Activated T-helper 2 cell treated with anti-CD3 and anti-CD28 coated beads, Interferon-gamma antibody, Interleukin-2, Interleukin-4, amounts not matched to agents 10 μg/mL and 5 μg/mL and 100 μg/mL, durations not matched to agents 14 hours and 24 hours and 36 hours (primary cell): ENCODE results near the gene GDPD5. TPM values are rescaled to one million over a fixed set of nuclear protein-coding genes. Genes with fewer than 3 reads are reported as not detected.
A peak's percentile ranks its signal among the peaks of the same experiment; 100 is the strongest.

Experiments used
- DNase-seq: peaks from one replicate; pipeline ENCODE4 v3.0.0; 2021; ENCODE audit warnings: low spot score
- H3K27ac Mint-ChIP-seq: one replicate; pipeline ENCODE4 v1.8.0; 2021; ENCODE audit warnings: mixed read lengths
- H3K27me3 Mint-ChIP-seq: one replicate; pipeline ENCODE4 v1.8.0; 2021; ENCODE audit warnings: low read depth, mixed read lengths
- H3K36me3 Mint-ChIP-seq: one replicate; pipeline ENCODE4 v1.8.0; 2021; ENCODE audit warnings: low read depth, mixed read lengths
- H3K4me1 Mint-ChIP-seq: one replicate; pipeline ENCODE4 v1.8.0; 2021; ENCODE audit warnings: low read depth, mixed read lengths
- H3K4me3 Mint-ChIP-seq: one replicate; pipeline ENCODE4 v1.8.0; 2021; ENCODE audit warnings: low read depth, mild to moderate bottlenecking, moderate library complexity, mixed read lengths
- H3K9me3 Mint-ChIP-seq: one replicate; pipeline ENCODE4 v1.8.0; 2021; ENCODE audit warnings: mixed read lengths
- intact Hi-C: fragments of 100-400 bp; cut with micrococcal nuclease; formaldehyde crosslinking; loops from one replicate; pipeline ENCODE4 v1.15.1; 2023
- total RNA-seq: library from RNA; stranded (reverse); gene quantifications from 2 replicates; pipeline ENCODE4 v1.2.3, GENCODE V29; 2022

Gene GDPD5
- total RNA-seq, 1 donor from 2014 or later: 14.9 TPM

- H3K4me3 Mint-ChIP-seq: no peak overlapping the region
- intact Hi-C loops: no loop called here
- peaks cover 1% of the 10 kb centered on the region for H3K27me3 Mint-ChIP-seq
- H3K27ac Mint-ChIP-seq: no peak overlapping the region
- DNase-seq: no peak
- H3K4me1 Mint-ChIP-seq: peaks cover 20% of the 10 kb centered on the region
- H3K36me3 Mint-ChIP-seq: no peaks in the 10 kb centered on the region
- H3K9me3 Mint-ChIP-seq: no peaks in the 10 kb centered on the region
Measured at GRCh38 chr11:75509020-75509720, 16.6 kb downstream of the GDPD5 start.

GRCh38 chr11:75508051-75508561 lies 17.6 kb downstream of the GDPD5 start:
- intact Hi-C loops: no loop called here
- Mint-ChIP-seq H3K27ac (peak overlapping the region; percentile 85), H3K4me1 (peaks cover 20% of the 10 kb centered on the region), H3K27me3 (peaks cover 1% of the 10 kb centered on the region), H3K36me3 (no peaks in the 10 kb centered on the region), H3K9me3 (no peaks in the 10 kb centered on the region), H3K4me3 (no peak overlapping the region)
- peak; percentile 45 for DNase-seq

DNA sequence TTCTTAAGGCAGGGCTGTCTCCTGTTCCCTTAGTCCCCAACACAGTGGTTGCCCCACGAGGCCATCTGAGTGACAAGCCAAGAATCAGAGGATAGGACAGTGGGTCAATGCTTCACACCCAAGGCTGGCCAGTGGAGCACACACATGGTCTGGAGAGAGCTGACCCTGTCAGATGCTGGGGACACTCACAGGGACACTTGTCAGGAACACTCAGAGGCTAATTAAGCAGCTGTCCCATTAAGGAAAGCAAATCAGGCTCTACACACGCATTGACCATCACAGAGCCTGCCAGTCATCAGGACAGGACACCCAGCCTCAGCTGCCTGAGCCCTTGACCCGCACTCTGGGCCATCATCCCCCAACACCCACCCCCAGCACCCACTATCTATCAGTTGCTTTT lies 18.2 kb downstream of the GDPD5 start:
- Mint-ChIP-seq H3K4me1 (peaks cover 20% of the 10 kb centered on the region), H3K4me3 (no peak overlapping the region), H3K36me3 (no peaks in the 10 kb centered on the region), H3K27ac (peak overlapping the region; percentile 85), H3K9me3 (no peaks in the 10 kb centered on the region), H3K27me3 (peaks cover 1% of the 10 kb centered on the region)
- intact Hi-C loops: no loop called here
- no peak for DNase-seq

DNA sequence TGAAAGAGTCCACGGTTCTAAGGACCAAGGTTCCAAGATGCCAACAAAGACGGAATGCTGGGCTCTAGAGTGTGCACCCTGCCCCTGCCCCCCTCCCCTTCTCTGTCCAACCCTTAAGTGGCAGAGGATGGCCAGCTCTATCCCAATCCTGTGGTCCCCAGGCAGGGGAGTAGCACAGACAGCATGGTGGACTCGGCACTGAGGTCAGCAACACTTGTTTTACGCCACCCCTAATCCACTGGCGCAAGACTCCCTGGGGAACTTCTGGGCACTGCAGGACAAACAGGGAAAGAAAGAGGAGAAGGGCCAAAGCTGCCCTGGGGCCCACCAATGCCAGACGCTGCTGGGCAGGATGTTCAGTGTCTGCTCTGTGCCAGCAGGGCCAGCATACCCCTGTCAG lies 18.9 kb downstream of the GDPD5 start:
- Mint-ChIP-seq H3K4me3 (no peak overlapping the region), H3K36me3 (no peaks in the 10 kb centered on the region)

GRCh38 chr11:75505916-75506692 lies 19.6 kb downstream of the GDPD5 start:
- DNase-seq: no peak
- Mint-ChIP-seq H3K4me1 (peaks cover 27% of the 10 kb centered on the region), H3K4me3 (no peak overlapping the region), H3K9me3 (no peaks in the 10 kb centered on the region), H3K27ac (no peak overlapping the region), H3K36me3 (no peaks in the 10 kb centered on the region), H3K27me3 (no peaks in the 10 kb centered on the region)
- intact Hi-C loops: no loop called here

More for the DNA sequence above, 18.9 kb downstream of the GDPD5 start:
- intact Hi-C loops: no loop called here
- no peak for DNase-seq
- no peaks in the 10 kb centered on the region for H3K27me3 Mint-ChIP-seq
- no peaks in the 10 kb centered on the region for H3K9me3 Mint-ChIP-seq
- no peak overlapping the region for H3K27ac Mint-ChIP-seq
- H3K4me1 Mint-ChIP-seq: peaks cover 27% of the 10 kb centered on the region

GRCh38 chr11:75504501-75504900 lies 21.2 kb downstream of the GDPD5 start:
- no peaks in the 10 kb centered on the region for H3K36me3 Mint-ChIP-seq
- H3K27ac Mint-ChIP-seq: no peak overlapping the region
- no peak for DNase-seq
- intact Hi-C loops: no loop called here
- H3K4me1 Mint-ChIP-seq: peaks cover 27% of the 10 kb centered on the region
- H3K4me3 Mint-ChIP-seq: no peak overlapping the region
- H3K27me3 Mint-ChIP-seq: no peaks in the 10 kb centered on the region
- H3K9me3 Mint-ChIP-seq: no peaks in the 10 kb centered on the region

DNA sequence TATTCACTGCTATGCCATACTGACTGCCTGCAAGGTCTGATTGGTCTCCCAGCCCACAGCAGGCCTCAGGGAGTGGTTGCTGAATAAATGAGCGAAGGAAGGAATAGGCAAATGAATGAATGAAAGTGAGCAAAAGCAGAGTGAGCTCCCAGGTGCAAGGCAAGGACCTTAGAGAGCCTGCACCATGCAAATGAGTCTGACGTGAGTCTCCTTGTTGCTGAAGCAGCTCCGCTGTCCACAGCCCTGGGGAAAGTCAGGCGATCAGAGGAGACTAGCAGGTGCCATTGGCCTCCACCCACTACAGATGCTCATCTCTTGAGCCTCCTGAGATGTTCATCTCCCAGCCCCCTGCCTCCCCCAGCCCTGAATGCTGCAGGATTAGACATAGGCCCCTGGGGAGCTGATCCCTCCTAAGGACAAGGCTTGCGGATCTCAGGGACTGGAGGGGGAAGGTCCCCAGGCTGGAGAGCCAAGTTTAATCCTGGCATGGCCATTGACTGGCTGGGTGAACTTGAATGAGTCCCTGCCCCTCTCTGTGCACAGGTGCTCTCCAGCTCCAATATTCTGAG lies 22.1 kb downstream of the GDPD5 start:
- H3K4me3 Mint-ChIP-seq: no peak overlapping the region
- no peaks in the 10 kb centered on the region for H3K36me3 Mint-ChIP-seq
- H3K27me3 Mint-ChIP-seq: no peaks in the 10 kb centered on the region
- H3K4me1 Mint-ChIP-seq: peaks cover 21% of the 10 kb centered on the region
- intact Hi-C loops: no loop called here
- no peak for DNase-seq
- H3K27ac Mint-ChIP-seq: no peak overlapping the region
- no peaks in the 10 kb centered on the region for H3K9me3 Mint-ChIP-seq

DNA sequence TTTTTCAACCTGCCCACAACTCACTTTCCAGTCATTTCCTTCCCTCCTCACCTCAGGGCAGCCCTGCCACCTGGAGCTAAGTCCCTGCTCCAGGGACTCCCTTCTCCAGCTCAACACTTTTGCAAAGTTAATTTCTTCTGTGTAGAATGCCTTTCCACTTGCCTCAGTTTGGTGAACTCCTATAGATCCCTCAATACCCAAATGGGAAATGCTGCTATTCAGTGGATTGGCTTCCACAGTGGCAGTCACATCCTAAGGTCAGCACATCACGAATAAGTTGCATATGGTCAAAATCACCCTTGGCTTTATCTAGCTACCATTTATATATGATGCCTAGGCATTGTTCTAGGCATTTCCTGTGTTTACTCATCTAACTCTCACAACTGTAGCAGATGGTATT lies 23.6 kb downstream of the GDPD5 start:
- peaks cover 7% of the 10 kb centered on the region for H3K4me1 Mint-ChIP-seq
- no peak overlapping the region for H3K27ac Mint-ChIP-seq
- intact Hi-C loops: no loop called here
- H3K9me3 Mint-ChIP-seq: no peaks in the 10 kb centered on the region
- no peak for DNase-seq
- H3K36me3 Mint-ChIP-seq: no peaks in the 10 kb centered on the region
- H3K4me3 Mint-ChIP-seq: no peak overlapping the region
- no peaks in the 10 kb centered on the region for H3K27me3 Mint-ChIP-seq

- Mint-ChIP-seq H3K36me3 (no peaks in the 10 kb centered on the region), H3K9me3 (no peaks in the 10 kb centered on the region), H3K27me3 (no peaks in the 10 kb centered on the region), H3K4me3 (no peak overlapping the region), H3K4me1 (peaks cover 7% of the 10 kb centered on the region), H3K27ac (no peak overlapping the region)
- no peak for DNase-seq
- intact Hi-C loops: no loop called here
Measured at GRCh38 chr11:75500742-75501141, 25.0 kb downstream of the GDPD5 start.

DNA sequence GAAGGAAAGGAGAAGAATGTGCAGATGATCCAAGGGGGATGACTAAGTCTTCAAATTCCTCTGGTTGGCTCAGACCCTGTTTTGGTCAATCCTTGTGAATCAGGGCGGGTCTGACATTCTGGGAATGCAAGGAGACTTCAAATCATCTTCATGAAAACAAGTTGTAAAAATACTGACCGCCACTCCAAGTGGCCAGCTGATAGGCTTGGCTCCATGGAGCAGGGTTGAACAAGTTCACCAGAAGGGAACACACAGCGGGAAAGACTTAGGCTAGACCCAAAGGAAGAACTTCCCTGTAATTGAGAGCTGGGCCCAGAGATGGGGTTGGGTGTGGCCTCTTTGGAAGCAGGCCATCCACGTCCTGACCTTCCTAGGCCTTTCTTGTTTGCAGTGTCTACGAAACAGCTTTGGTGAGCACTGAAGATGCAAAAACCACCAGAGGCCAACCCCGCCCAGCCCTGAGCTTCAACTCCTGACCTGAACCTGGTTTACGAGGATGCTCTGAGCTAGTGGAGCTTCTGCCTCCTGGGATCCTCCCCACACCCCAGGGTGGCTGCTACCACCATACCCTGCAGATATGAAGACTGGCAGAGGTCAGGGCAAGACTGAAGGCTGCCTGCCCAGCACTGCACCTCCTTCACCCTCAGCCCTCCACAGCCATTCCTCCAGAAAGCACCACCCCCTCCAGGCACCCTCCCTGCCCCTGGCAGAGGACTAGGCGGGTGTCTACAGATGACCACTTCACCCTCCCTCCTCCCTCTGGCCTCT lies 26.1 kb downstream of the GDPD5 start:
- H3K36me3 Mint-ChIP-seq: no peaks in the 10 kb centered on the region
- no peak overlapping the region for H3K4me3 Mint-ChIP-seq
- intact Hi-C loops: no loop called here
- DNase-seq: no peak
- no peak overlapping the region for H3K27ac Mint-ChIP-seq
- H3K4me1 Mint-ChIP-seq: peaks cover 7% of the 10 kb centered on the region
- H3K9me3 Mint-ChIP-seq: no peaks in the 10 kb centered on the region
- no peaks in the 10 kb centered on the region for H3K27me3 Mint-ChIP-seq

DNA sequence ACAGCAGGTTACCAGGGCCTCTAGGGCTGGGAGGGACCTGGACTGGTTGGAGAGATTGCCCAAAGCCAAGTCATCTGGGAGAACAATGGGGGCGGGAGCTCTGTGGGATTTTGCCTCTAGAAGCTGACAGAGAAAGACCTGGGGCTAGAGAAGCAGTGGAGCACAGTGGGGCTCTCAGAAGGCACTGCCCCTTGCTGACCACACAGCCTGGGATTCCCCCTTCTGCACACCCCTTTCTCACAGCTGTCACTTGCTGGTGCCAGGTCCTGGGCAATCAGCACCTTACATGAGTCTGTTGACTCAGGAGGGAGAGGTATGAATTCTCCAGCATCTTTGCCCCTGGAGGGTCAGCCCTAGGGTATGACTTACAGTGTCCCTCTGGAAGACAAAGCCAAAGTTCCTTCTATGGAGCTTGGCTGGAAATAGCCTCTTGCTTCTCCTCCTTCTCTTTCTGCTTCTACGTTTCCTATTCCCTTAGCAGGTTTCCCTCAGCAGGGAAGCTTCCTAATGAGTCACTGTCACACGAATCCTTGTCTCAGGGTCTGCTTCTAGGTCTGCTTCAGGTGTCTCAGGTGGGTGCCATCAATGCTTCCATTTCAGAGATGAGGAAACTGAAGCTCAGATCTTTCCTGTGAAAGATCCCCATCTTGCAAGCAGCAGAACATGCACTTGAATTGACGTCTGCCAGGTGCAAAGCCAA lies 27.0 kb downstream of the GDPD5 start:
- H3K27ac Mint-ChIP-seq: no peak overlapping the region
- no peak for DNase-seq
- H3K4me3 Mint-ChIP-seq: no peak overlapping the region
- H3K36me3 Mint-ChIP-seq: no peaks in the 10 kb centered on the region
- no peaks in the 10 kb centered on the region for H3K27me3 Mint-ChIP-seq
- H3K9me3 Mint-ChIP-seq: no peaks in the 10 kb centered on the region
- peaks cover 7% of the 10 kb centered on the region for H3K4me1 Mint-ChIP-seq
- intact Hi-C loops: no loop called here

DNA sequence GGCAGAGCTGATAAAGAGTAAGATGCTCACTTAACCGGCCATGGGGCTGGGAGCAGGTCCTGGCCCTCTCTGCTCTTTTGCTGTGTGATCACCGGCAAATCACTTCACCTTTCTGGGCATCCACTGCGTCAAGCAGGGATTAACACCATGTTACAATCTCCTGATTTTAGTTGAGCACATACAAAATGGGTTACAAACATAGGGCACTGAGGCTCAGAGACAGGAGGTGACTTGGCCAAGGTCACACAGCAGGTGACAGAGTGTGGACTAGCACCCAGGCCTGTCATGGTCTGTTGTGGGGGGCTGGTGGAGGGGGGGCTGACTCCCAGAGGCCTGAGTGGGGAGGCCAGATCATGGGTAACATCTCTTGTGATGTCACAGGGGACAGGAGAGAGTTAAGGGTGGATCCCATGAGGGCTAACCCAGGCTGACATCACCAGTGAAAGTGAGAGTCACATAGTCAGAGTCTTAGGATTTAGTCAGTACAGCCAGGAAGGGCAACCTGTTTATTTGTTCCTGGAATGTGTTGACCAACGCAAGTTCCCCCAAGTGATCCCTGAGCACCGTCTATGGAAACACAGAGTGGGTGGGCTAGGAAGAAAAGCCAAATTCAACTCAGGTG lies 27.8 kb downstream of the GDPD5 start:
- Mint-ChIP-seq H3K4me3 (no peak overlapping the region), H3K27me3 (no peaks in the 10 kb centered on the region), H3K27ac (no peak overlapping the region), H3K36me3 (no peaks in the 10 kb centered on the region), H3K9me3 (no peaks in the 10 kb centered on the region), H3K4me1 (peaks cover 7% of the 10 kb centered on the region)
- intact Hi-C loops: no loop called here
- DNase-seq: no peak
